H1 (cell line): Measurements from ENCODE around the gene ASXL1. TPM values are rescaled to one million over a fixed set of nuclear protein-coding genes. Genes with fewer than 3 reads are reported as not detected.

ENCODE experiments used
- CTCF ChIA-PET: fragments of 300-600 bp; sonication (Branson Sonifier 250); formaldehyde crosslinking; loops from one replicate; lab custom pipeline; 2021; ENCODE audit not compliant: partially characterized antibody; lab: Charles Lee
- POLR2A ChIA-PET: fragments of 300-600 bp; sonication (Branson Sonifier 250); formaldehyde crosslinking; loops from one replicate; lab custom pipeline; 2021; ENCODE audit warnings: inconsistent platforms; ENCODE audit not compliant: partially characterized antibody; lab: Charles Lee
- DNase-seq, 2 experiments: peaks; one replicate each; pipeline versions ENCODE4 v3.0.0 to v3.0.0-alpha.2; 2010 to 2022; ENCODE audit warnings: low spot score in 2 of 2, low read depth in 1 of 2, mixed read lengths in 1 of 2
- FAIRE-seq: peaks from 2 replicates; lab custom pipeline; 2011; peaks lifted over from hg19 to GRCh38; lab: Jason Lieb, UNC
- H2AFZ ChIP-seq: 2 replicates; pipeline ENCODE4 v1.8.1; 2012; ENCODE audit warnings: low read length, inconsistent platforms
- H2AK5ac ChIP-seq: 2 replicates; pipeline ENCODE4 v1.6.1; 2013; ENCODE audit warnings: low read depth, low read length
- H2BK120ac ChIP-seq: replicated peaks from 2 replicates; pipeline ENCODE3; 2013; ENCODE audit warnings: low read depth, low read length, inconsistent platforms
- H2BK12ac ChIP-seq: 2 replicates; pipeline ENCODE4 v1.6.1; 2013; ENCODE audit warnings: low read depth, low read length
- H2BK15ac ChIP-seq: 2 replicates; pipeline ENCODE4 v1.6.1; 2013; ENCODE audit warnings: low read length
- H2BK20ac ChIP-seq: 2 replicates; pipeline ENCODE4 v1.6.1; 2013; ENCODE audit warnings: low read length
- H2BK5ac ChIP-seq: 2 replicates; pipeline ENCODE4 v1.6.1; 2013; ENCODE audit warnings: low read depth, low read length
- H3K14ac ChIP-seq: 2 replicates; pipeline ENCODE4 v1.6.1; 2013; ENCODE audit warnings: inconsistent platforms; ENCODE audit not compliant: insufficient read length
- H3K18ac ChIP-seq: 2 replicates; pipeline ENCODE4 v1.6.1; 2013; ENCODE audit warnings: low read length; ENCODE audit errors: extremely low read depth
- H3K23ac ChIP-seq: 2 replicates; pipeline ENCODE4 v1.6.1; 2013; ENCODE audit warnings: inconsistent platforms; ENCODE audit not compliant: insufficient read length
- H3K23me2 ChIP-seq: 2 replicates; pipeline ENCODE4 v1.6.1; 2013; ENCODE audit warnings: low read depth, low read length
- H3K27ac ChIP-seq: 2 replicates; pipeline ENCODE4 v1.6.1; 2011; ENCODE audit warnings: low read depth, low read length, inconsistent platforms
- H3K27me3 ChIP-seq, 4 experiments: replicated peaks in 1 of 4; 1 replicate in 1 of 4; 2 replicates in 3 of 4; pipeline versions ENCODE4 v1.6.1 to v1.8.1; 2011 to 2013; ENCODE audit warnings: low read length in 3 of 4, mild to moderate bottlenecking in 3 of 4, inconsistent platforms in 2 of 4, mixed read lengths in 2 of 4, moderate library complexity in 1 of 4; ENCODE audit not compliant: control insufficient read depth in 3 of 4, insufficient read depth in 3 of 4; ENCODE audit errors: extremely low read depth in 1 of 4
- H3K36me3 ChIP-seq, 4 experiments: 2 replicates each; pipeline versions ENCODE4 v1.6.1 to v1.8.1; 2011 to 2013; ENCODE audit warnings: mild to moderate bottlenecking in 4 of 4, low read length in 3 of 4, moderate library complexity in 2 of 4, control low read depth in 1 of 4, inconsistent platforms in 1 of 4; ENCODE audit not compliant: insufficient read depth in 4 of 4, control insufficient read depth in 2 of 4
- H3K4ac ChIP-seq: replicated peaks from 2 replicates; pipeline ENCODE3; 2013; ENCODE audit warnings: low read length, low read depth, mixed read lengths, inconsistent platforms; ENCODE audit not compliant: insufficient read length
- H3K4me1 ChIP-seq, 4 experiments: replicated peaks in 1 of 4; 1 replicate in 1 of 4; 2 replicates in 3 of 4; pipeline versions ENCODE4 v1.6.1 to v1.8.1; 2011 to 2013; ENCODE audit warnings: low read length in 3 of 4, inconsistent platforms in 2 of 4, mixed read lengths in 1 of 4; ENCODE audit not compliant: insufficient read depth in 4 of 4, control insufficient read depth in 3 of 4
- H3K4me2 ChIP-seq, 2 experiments: 2 replicates each; pipeline versions ENCODE4 v1.6.1 to v1.8.1; 2011 to 2013; ENCODE audit warnings: low read depth in 2 of 2, low read length in 2 of 2, control low read depth in 1 of 2, inconsistent platforms in 1 of 2, mild to moderate bottlenecking in 1 of 2; ENCODE audit not compliant: insufficient read depth in 1 of 2
- H3K4me3 ChIP-seq, 4 experiments: fragments of 200-600, 300-600 bp in 1 of 4; sonication (generic), shearing (Covaris generic), sonication (Bioruptor Twin) in 1 of 4; 2 replicates each; pipeline versions ENCODE4 v1.5.1 to v1.8.1; 2011 to 2016; ENCODE audit warnings: low read length in 4 of 4, low read depth in 3 of 4, control low read depth in 2 of 4, inconsistent platforms in 2 of 4, mild to moderate bottlenecking in 2 of 4, mixed read lengths in 1 of 4, moderate library complexity in 1 of 4; ENCODE audit not compliant: insufficient read depth in 2 of 4; ENCODE audit errors: extremely low read depth in 1 of 4
- H3K56ac ChIP-seq: replicated peaks from 2 replicates; pipeline ENCODE3; 2013; ENCODE audit warnings: low read depth, mild to moderate bottlenecking, mixed read lengths, low read length, inconsistent platforms; ENCODE audit not compliant: insufficient read length
- H3K79me1 ChIP-seq: 2 replicates; pipeline ENCODE4 v1.6.1; 2013; ENCODE audit warnings: low read depth, low read length, control low read depth
- H3K79me2 ChIP-seq, 2 experiments: 2 replicates each; pipeline versions ENCODE4 v1.6.1 to v1.8.1; 2012 to 2013; ENCODE audit warnings: low read length in 2 of 2, mild to moderate bottlenecking in 2 of 2, inconsistent platforms in 1 of 2; ENCODE audit not compliant: insufficient read depth in 2 of 2, control insufficient read depth in 1 of 2
- H3K9ac ChIP-seq, 4 experiments: replicated peaks in 1 of 4; 1 replicate in 1 of 4; 2 replicates in 3 of 4; pipeline versions ENCODE4 v1.6.1 to v1.8.1; 2011 to 2013; ENCODE audit warnings: low read depth in 3 of 4, low read length in 3 of 4, control low read depth in 2 of 4, mild to moderate bottlenecking in 2 of 4, moderate library complexity in 2 of 4, inconsistent platforms in 1 of 4; ENCODE audit errors: extremely low read depth in 1 of 4
- H3K9me3 ChIP-seq, 2 experiments: 2 replicates each; pipeline versions ENCODE4 v1.6.1 to v1.8.1; 2012 to 2013; ENCODE audit warnings: mild to moderate bottlenecking in 2 of 2, moderate library complexity in 2 of 2, control low read depth in 1 of 2, inconsistent platforms in 1 of 2, low read depth in 1 of 2, low read length in 1 of 2, mixed read lengths in 1 of 2; ENCODE audit not compliant: insufficient read depth in 2 of 2
- H4K20me1 ChIP-seq, 2 experiments: replicated peaks in 1 of 2; 2 replicates each; pipeline versions ENCODE3 to v1.8.1; 2011 to 2013; ENCODE audit warnings: inconsistent platforms in 2 of 2, low read length in 2 of 2, mild to moderate bottlenecking in 1 of 2; ENCODE audit not compliant: insufficient read depth in 2 of 2, control insufficient read depth in 1 of 2
- H4K5ac ChIP-seq: 2 replicates; pipeline ENCODE4 v1.6.1; 2013; ENCODE audit warnings: low read length, low read depth, mixed read lengths, inconsistent platforms; ENCODE audit not compliant: insufficient read length
- H4K8ac ChIP-seq: 2 replicates; pipeline ENCODE4 v1.8.0; 2013; ENCODE audit warnings: mild to moderate bottlenecking, moderate library complexity, low read length, inconsistent platforms; ENCODE audit not compliant: insufficient read depth; ENCODE audit errors: extremely low read depth
- H4K91ac ChIP-seq: replicated peaks from 2 replicates; pipeline ENCODE3; 2013; ENCODE audit warnings: low read length, mixed read lengths, inconsistent platforms; ENCODE audit not compliant: insufficient read length
- BACH1 ChIP-seq: IDR thresholded peaks from 2 replicates; pipeline ENCODE4 v1.6.1; 2012; ENCODE audit warnings: low read length, improper control_type of control experiment
- BCL11A ChIP-seq, 2 experiments: IDR thresholded peaks; one replicate each; pipeline ENCODE4 v1.6.1; 2011; ENCODE audit warnings: low read depth in 2 of 2, low read length in 2 of 2, mild to moderate bottlenecking in 2 of 2
- CBX5 ChIP-seq: fragments of 300-800, 300-1000 bp; sonication (generic); IDR thresholded peaks from 2 replicates; pipeline ENCODE4 v1.7.1; 2016; ENCODE audit warnings: antibody characterized with exemption, low read length, low read depth
- FOSL1 ChIP-seq: IDR thresholded peaks from 2 replicates; pipeline ENCODE4 v1.6.1; 2011; ENCODE audit warnings: mild to moderate bottlenecking, low read depth, low read length, moderate library complexity; ENCODE audit not compliant: insufficient read depth
- MAX ChIP-seq: IDR thresholded peaks from 2 replicates; pipeline ENCODE4 v1.6.1; 2012; ENCODE audit warnings: inconsistent platforms
- RBBP5 ChIP-seq: IDR thresholded peaks from 2 replicates; pipeline ENCODE4 v1.7.1; 2012; ENCODE audit warnings: low read depth, mild to moderate bottlenecking, inconsistent platforms, low read length, moderate library complexity, borderline replicate concordance
- WGBS, 2 experiments: shearing (Covaris generic) in 1 of 2; methylation state at CpG; one replicate each; pipeline versions ENCODE4 v1.1.6 to v1.1.7; 2013 to 2015; ENCODE audit warnings: low lambda C conversion rate in 2 of 2, mixed read lengths in 2 of 2, inconsistent platforms in 1 of 2, low coverage in 1 of 2, missing lambda C conversion rate in 1 of 2; ENCODE audit not compliant: insufficient replicate concordance in 2 of 2, insufficient coverage in 1 of 2, insufficient read length in 1 of 2; ENCODE audit errors: extremely low coverage in 1 of 2, missing lambda C conversion rate in 1 of 2; 5-methylcytosine and 5-hydroxymethylcytosine counted together
- polyA plus RNA-seq, 7 experiments: library from polyadenylated mRNA; depleted of rRNA in 3 of 7; stranded (reverse) in 5 of 7; unstranded in 2 of 7; fragments of >200 nt in 5 of 7; fragments of 200-250 nt in 2 of 7; gene quantifications; 1 replicate in 5 of 7; 2 replicates in 1 of 7; 4 replicates in 1 of 7; pipeline versions ENCODE4 v1.2.1 to v1.2.3, GENCODE V29; 2011 to 2013; ENCODE audit warnings: missing spikeins in 2 of 7, mixed read lengths in 2 of 7
- total RNA-seq: library from RNA; stranded (reverse); fragmentation: NEBNext Ultra II Directional; extraction: Animal tissue kit (Norgen Biotek cat#: 25700); gene quantifications from 2 replicates; pipeline ENCODE4 v1.2.1, GENCODE V29; 2021

Gene ASXL1
- total and polyA plus RNA-seq, 2 of the 8 experiments (the other 6 are each of a cell fraction or from before 2014, with no cell fraction given), result 10.6 to 26.5 TPM

GRCh38 chr20:32364554-32365208 is 6.5 kb downstream of the ASXL1 start:
- H4K5ac ChIP-seq, result no peak overlapping the region
- ChIA-PET POLR2A (no interaction called here), CTCF (interaction anchor here (0.6 to 1.1 kb wide), 4 partner anchors 20 to 139 kb away, joined by 3 to 5 read pairs (median 4); no protein-coding TSS in a partner anchor)
- peaks cover 7 to 42% of the 10 kb centered on the region in 2 experiments for H3K79me2 ChIP-seq
- DNase-seq (no peak), FAIRE-seq (no peak)
- no peak overlapping the region for H3K27ac ChIP-seq
- no peak overlapping the region for H3K4me2 ChIP-seq
- H2AFZ ChIP-seq, result no peak overlapping the region
- TF ChIP-seq BCL11A (IDR thresholded peaks at IDR 0.05; ENCODE audit: low read depth in 2 of 2, low read length in 2 of 2) (no peak), BACH1 (no peak), CBX5 (no peak), MAX (no peak), RBBP5 (no peak), FOSL1 (no peak)
- no peak overlapping the region for H3K9ac ChIP-seq
- no peaks in the 10 kb centered on the region; the same call in 1 of the 2 replicates for H3K23me2 ChIP-seq
- no peak overlapping the region for H4K8ac ChIP-seq
- no peak overlapping the region for H3K56ac ChIP-seq
- no peak overlapping the region for H3K4me3 ChIP-seq
- H3K36me3 ChIP-seq, result 0 out of 8 replicates have a peak, but pooled peaks cover 0 to 2% (median 0%) of the 10 kb centered on the region in 4 experiments
- H4K91ac ChIP-seq, result no peak overlapping the region
- H2BK120ac ChIP-seq, result no peak overlapping the region
- H2BK20ac ChIP-seq, result no peak overlapping the region
- H3K27me3 ChIP-seq, result peaks cover 16 to 40% (median 33%) of the 10 kb centered on the region in 4 experiments
- peaks cover 36 to 43% of the 10 kb centered on the region in 2 experiments for H4K20me1 ChIP-seq
- no peak overlapping the region for H2AK5ac ChIP-seq
- H2BK12ac ChIP-seq, result no peak overlapping the region
- no peak overlapping the region for H2BK15ac ChIP-seq
- no peak overlapping the region for H3K4ac ChIP-seq
- H3K18ac ChIP-seq, result no peak overlapping the region
- no peaks in the 10 kb centered on the region; a peak in 1 of 4 replicates for H3K9me3 ChIP-seq
- no peak overlapping the region for H2BK5ac ChIP-seq
- H3K4me1 ChIP-seq, result no peaks in the 10 kb centered on the region; a peak in 1 of 7 replicates
- no peaks in the 10 kb centered on the region for H3K79me1 ChIP-seq
- H3K14ac ChIP-seq, result no peak overlapping the region
- H3K23ac ChIP-seq, result no peak overlapping the region
- WGBS, 2 experiments, result 86% methylated on average over 7 of the region's 7 CpGs; no CpG with 5 or more reads in 1 of the 2 experiments
